Endodermal cell (in vitro differentiated cells): Measurements from ENCODE around the gene C3orf20. TPM values are rescaled to one million over a fixed set of nuclear protein-coding genes. Genes with fewer than 3 reads are reported as not detected.

Experiments
- DNase-seq: peaks from one replicate; pipeline ENCODE4 v3.0.0-alpha.2; 2017
- H3K27ac ChIP-seq: 2 replicates; pipeline ENCODE4 v1.5.1; 2013; ENCODE audit warnings: mild to moderate bottlenecking, low read depth, low read length, moderate library complexity
- H3K27me3 ChIP-seq: 2 replicates; pipeline ENCODE4 v1.6.1; 2013; ENCODE audit warnings: mild to moderate bottlenecking, low read length, moderate library complexity; ENCODE audit not compliant: insufficient read depth, control insufficient read depth, poor library complexity, severe bottlenecking
- H3K36me3 ChIP-seq: 2 replicates; pipeline ENCODE4 v1.7.0; 2013; ENCODE audit warnings: mild to moderate bottlenecking, low read length, moderate library complexity; ENCODE audit not compliant: control insufficient read depth, insufficient read depth
- H3K4me1 ChIP-seq: one replicate; pipeline ENCODE4 v1.7.0; 2013; ENCODE audit warnings: low read length; ENCODE audit not compliant: control insufficient read depth, insufficient read depth
- H3K4me3 ChIP-seq: 2 replicates; pipeline ENCODE4 v1.5.1; 2013; ENCODE audit warnings: mild to moderate bottlenecking, low read length, moderate library complexity
- H3K9ac ChIP-seq: 2 replicates; pipeline ENCODE4 v1.6.1; 2013; ENCODE audit warnings: mild to moderate bottlenecking, low read length, moderate library complexity; ENCODE audit not compliant: poor library complexity, severe bottlenecking; ENCODE audit errors: extremely low read depth
- H3K9me3 ChIP-seq: 2 replicates; pipeline ENCODE4 v1.6.1; 2013; ENCODE audit warnings: mild to moderate bottlenecking, low read length, moderate library complexity; ENCODE audit not compliant: control insufficient read depth
- H3K27ac Mint-ChIP-seq: 2 replicates; pipeline ENCODE4 v1.8.0; 2020; ENCODE audit warnings: mixed read lengths
- H3K27me3 Mint-ChIP-seq: 2 replicates; pipeline ENCODE4 v1.8.0; 2021; ENCODE audit warnings: mild to moderate bottlenecking, mixed read lengths; ENCODE audit not compliant: insufficient read depth
- H3K36me3 Mint-ChIP-seq: 2 replicates; pipeline ENCODE4 v1.8.0; 2020; ENCODE audit warnings: low read depth, mixed read lengths
- H3K4me1 Mint-ChIP-seq: 2 replicates; pipeline ENCODE4 v1.8.0; 2020; ENCODE audit warnings: mixed read lengths
- H3K4me3 Mint-ChIP-seq: 2 replicates; pipeline ENCODE4 v1.8.0; 2020; ENCODE audit warnings: mild to moderate bottlenecking, moderate library complexity, mixed read lengths
- H3K9me3 Mint-ChIP-seq: 2 replicates; pipeline ENCODE4 v1.8.0; 2020; ENCODE audit warnings: mild to moderate bottlenecking, mixed read lengths
- WGBS, 2 experiments: methylation state at CpG; one replicate each; pipeline versions ENCODE4 v1.1.5 to v1.1.7; 2013; ENCODE audit warnings: missing lambda C conversion rate in 2 of 2, mixed read lengths in 1 of 2; ENCODE audit not compliant: insufficient coverage in 1 of 2, insufficient read length in 1 of 2; 5-methylcytosine and 5-hydroxymethylcytosine counted together
- total RNA-seq, 2 donors: library from RNA; stranded (reverse); fragmentation: NEBNext Ultra II Directional in 1 of 2; extraction: Animal tissue kit (Norgen Biotek cat#: 25700) in 1 of 2; gene quantifications; 2 replicates in 1 of 2; 3 replicates in 1 of 2; pipeline ENCODE4 v1.2.1, GENCODE V29; 2021
- TF ChIP-seq, protein P1 (sequence below): fragments of 200-600 bp; sonication (generic); conservative IDR thresholded peaks from 2 replicates; pipeline ENCODE4 v1.5.0; 2021; ENCODE audit warnings: antibody characterized with exemption, mild to moderate bottlenecking

Gene C3orf20
- total RNA-seq, 2 donors from 2014 or later: not detected

DNA sequence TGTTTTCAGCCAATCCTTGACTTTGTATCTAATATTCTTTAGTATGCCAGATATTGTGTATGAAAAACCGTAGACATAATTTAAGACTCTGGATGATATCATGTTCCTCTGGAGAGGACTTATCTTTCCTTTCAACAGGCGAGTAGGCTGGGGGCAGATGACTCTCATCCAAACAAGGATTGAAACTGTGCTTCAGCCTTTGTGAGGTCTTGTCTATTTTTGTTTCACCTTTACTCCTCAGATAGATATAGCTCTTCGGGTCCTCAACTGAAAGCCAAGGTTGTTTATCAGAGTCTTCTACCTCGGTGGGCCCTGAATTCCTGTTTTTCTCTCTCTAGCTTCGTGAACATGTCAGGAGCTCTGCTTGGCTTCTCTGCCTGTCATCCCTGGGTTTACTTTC lies 66.0 kb downstream of the C3orf20 start:
- no peak overlapping the region for H3K27ac ChIP-seq
- H3K9me3 ChIP-seq: peaks cover 4% of the 10 kb centered on the region
- Mint-ChIP-seq H3K27ac (no peak overlapping the region), H3K27me3 (peaks cover 22% of the 10 kb centered on the region), H3K36me3 (no peaks in the 10 kb centered on the region), H3K4me1 (no peaks in the 10 kb centered on the region), H3K9me3 (peaks cover 17% of the 10 kb centered on the region), H3K4me3 (no peak overlapping the region)
- H3K36me3 ChIP-seq: no peaks in the 10 kb centered on the region
- H3K4me3 ChIP-seq: no peak overlapping the region
- H3K27me3 ChIP-seq: no peaks in the 10 kb centered on the region
- DNase-seq: no peak
- WGBS, 2 experiments: 87 to 88% methylated on average over 5 of the region's 5 CpGs
- no peak overlapping the region for H3K9ac ChIP-seq
- TF ChIP-seq, protein P1, sequence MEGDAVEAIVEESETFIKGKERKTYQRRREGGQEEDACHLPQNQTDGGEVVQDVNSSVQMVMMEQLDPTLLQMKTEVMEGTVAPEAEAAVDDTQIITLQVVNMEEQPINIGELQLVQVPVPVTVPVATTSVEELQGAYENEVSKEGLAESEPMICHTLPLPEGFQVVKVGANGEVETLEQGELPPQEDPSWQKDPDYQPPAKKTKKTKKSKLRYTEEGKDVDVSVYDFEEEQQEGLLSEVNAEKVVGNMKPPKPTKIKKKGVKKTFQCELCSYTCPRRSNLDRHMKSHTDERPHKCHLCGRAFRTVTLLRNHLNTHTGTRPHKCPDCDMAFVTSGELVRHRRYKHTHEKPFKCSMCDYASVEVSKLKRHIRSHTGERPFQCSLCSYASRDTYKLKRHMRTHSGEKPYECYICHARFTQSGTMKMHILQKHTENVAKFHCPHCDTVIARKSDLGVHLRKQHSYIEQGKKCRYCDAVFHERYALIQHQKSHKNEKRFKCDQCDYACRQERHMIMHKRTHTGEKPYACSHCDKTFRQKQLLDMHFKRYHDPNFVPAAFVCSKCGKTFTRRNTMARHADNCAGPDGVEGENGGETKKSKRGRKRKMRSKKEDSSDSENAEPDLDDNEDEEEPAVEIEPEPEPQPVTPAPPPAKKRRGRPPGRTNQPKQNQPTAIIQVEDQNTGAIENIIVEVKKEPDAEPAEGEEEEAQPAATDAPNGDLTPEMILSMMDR: no peak
- H3K4me1 ChIP-seq: no peaks in the 10 kb centered on the region

DNA sequence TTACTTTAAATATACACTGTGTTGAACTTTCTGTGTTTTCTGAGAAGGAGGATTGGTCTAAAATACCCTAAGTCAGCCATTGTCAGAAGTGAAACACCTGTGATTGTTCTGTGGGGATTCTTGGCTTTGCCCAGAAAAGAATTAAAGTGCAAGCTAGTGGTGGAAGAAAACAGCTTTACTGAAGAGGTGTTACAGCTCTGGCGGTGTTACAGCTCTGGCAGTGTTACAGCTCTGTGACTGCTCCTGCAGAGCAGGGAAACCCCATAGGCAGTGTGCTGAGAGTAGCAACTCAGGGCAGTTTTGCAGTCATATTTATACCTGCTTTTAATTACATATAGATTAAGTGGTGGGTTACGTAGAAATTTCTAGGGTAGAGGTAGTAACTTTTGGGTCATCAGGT lies 66.6 kb downstream of the C3orf20 start:
- TF ChIP-seq, protein P1: no peak
- peaks cover 17% of the 10 kb centered on the region for H3K9me3 Mint-ChIP-seq
- Histone ChIP-seq H3K9me3 (peaks cover 4% of the 10 kb centered on the region), H3K4me1 (no peaks in the 10 kb centered on the region), H3K9ac (no peak overlapping the region), H3K36me3 (no peaks in the 10 kb centered on the region), H3K27me3 (no peaks in the 10 kb centered on the region), H3K4me3 (no peak overlapping the region), H3K27ac (no peak overlapping the region)
- 82 to 94% methylated on average over 1 to 2 of the region's 2 CpGs for WGBS, 2 experiments
- no peak for DNase-seq
- H3K27ac Mint-ChIP-seq: no peak overlapping the region
- no peak overlapping the region for H3K4me3 Mint-ChIP-seq
- H3K4me1 Mint-ChIP-seq: no peaks in the 10 kb centered on the region
- H3K36me3 Mint-ChIP-seq: no peaks in the 10 kb centered on the region
- H3K27me3 Mint-ChIP-seq: peaks cover 23% of the 10 kb centered on the region

DNA sequence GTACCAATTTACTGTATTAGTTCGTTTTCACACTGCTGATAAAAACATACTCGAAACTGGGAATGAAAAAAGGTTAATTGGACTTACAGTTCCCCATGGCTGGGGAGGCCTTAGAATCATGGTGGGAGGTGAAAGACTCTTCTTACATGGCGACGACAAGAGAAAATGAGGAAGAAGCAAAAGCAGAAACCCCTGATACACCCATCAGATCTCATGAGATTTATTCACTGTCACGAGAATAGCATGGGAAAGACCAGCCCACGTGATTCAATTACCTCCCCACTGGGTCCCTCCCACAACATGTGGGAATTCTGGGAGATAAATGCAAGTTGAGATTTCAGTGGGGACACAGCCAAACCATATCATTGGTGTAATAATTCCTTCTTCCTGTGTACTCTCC lies 69.6 kb downstream of the C3orf20 start:
- Mint-ChIP-seq H3K4me1 (no peaks in the 10 kb centered on the region), H3K27ac (no peak overlapping the region), H3K9me3 (peaks cover 12% of the 10 kb centered on the region), H3K36me3 (no peaks in the 10 kb centered on the region), H3K27me3 (peaks cover 22% of the 10 kb centered on the region), H3K4me3 (no peak overlapping the region)
- no peaks in the 10 kb centered on the region for H3K36me3 ChIP-seq
- no peaks in the 10 kb centered on the region for H3K4me1 ChIP-seq
- DNase-seq: no peak
- no peak overlapping the region for H3K27ac ChIP-seq
- 88 to 100% methylated on average over 3 to 6 of the region's 6 CpGs for WGBS, 2 experiments
- H3K27me3 ChIP-seq: no peaks in the 10 kb centered on the region
- peaks cover 2% of the 10 kb centered on the region for H3K9me3 ChIP-seq
- H3K9ac ChIP-seq: no peak overlapping the region
- TF ChIP-seq, protein P1: no peak
- no peak overlapping the region for H3K4me3 ChIP-seq
